Liver (tissue), 9 donors: ENCODE data around the gene GRPEL2. TPM values are rescaled to one million over a fixed set of nuclear protein-coding genes. Genes with fewer than 3 reads are reported as not detected.

ENCODE experiments used
- DNase-seq: peaks from one replicate; pipeline ENCODE4 v3.0.0-alpha.2; 2017; ENCODE audit warnings: low spot score
- H3K27ac ChIP-seq, 2 donors: one replicate each; pipeline ENCODE4 v1.7.0; 2013; ENCODE audit warnings: inconsistent platforms in 2 of 2, low read length in 2 of 2, control low read depth in 1 of 2, low read depth in 1 of 2, mild to moderate bottlenecking in 1 of 2
- H3K27me3 ChIP-seq, 4 donors: one replicate each; pipeline versions ENCODE4 v1.6.1 to v1.7.0; 2013; ENCODE audit warnings: low read length in 3 of 4, inconsistent platforms in 1 of 4, mild to moderate bottlenecking in 1 of 4, moderate library complexity in 1 of 4; ENCODE audit not compliant: control insufficient read depth in 4 of 4, insufficient read depth in 4 of 4
- H3K36me3 ChIP-seq, 4 donors: one replicate each; pipeline versions ENCODE4 v1.6.1 to v1.7.0; 2013; ENCODE audit warnings: low read length in 3 of 4, mild to moderate bottlenecking in 3 of 4, low read depth in 1 of 4, moderate library complexity in 1 of 4; ENCODE audit not compliant: control insufficient read depth in 4 of 4, insufficient read depth in 3 of 4
- H3K4me1 ChIP-seq, 4 donors: one replicate each; pipeline versions ENCODE4 v1.6.1 to v1.7.0; 2013; ENCODE audit warnings: low read length in 3 of 4, mild to moderate bottlenecking in 3 of 4, moderate library complexity in 1 of 4; ENCODE audit not compliant: control insufficient read depth in 4 of 4, insufficient read depth in 4 of 4
- H3K4me3 ChIP-seq, 3 donors: one replicate each; pipeline versions ENCODE4 v1.6.1 to v1.7.0; 2013; ENCODE audit warnings: low read length in 3 of 3, control low read depth in 1 of 3, low read depth in 1 of 3, mild to moderate bottlenecking in 1 of 3
- H3K9ac ChIP-seq, 2 donors: one replicate each; pipeline ENCODE4 v1.7.0; 2013; ENCODE audit warnings: low read length in 2 of 2, mild to moderate bottlenecking in 2 of 2, moderate library complexity in 2 of 2, control low read depth in 1 of 2, low read depth in 1 of 2
- H3K9me3 ChIP-seq, 4 donors: one replicate each; pipeline versions ENCODE4 v1.6.1 to v1.7.0; 2013; ENCODE audit warnings: low read length in 3 of 4; ENCODE audit not compliant: control insufficient read depth in 4 of 4
- EGR1 ChIP-seq, 2 donors: IDR thresholded peaks; 2 replicates each; pipeline ENCODE4 v1.6.1; 2016 to 2018; ENCODE audit warnings: antibody characterized with exemption in 2 of 2, low read depth in 2 of 2
- FOXA1 ChIP-seq: IDR thresholded peaks from 2 replicates; pipeline ENCODE4 v1.6.1; 2016; ENCODE audit warnings: antibody characterized with exemption
- FOXA2 ChIP-seq: IDR thresholded peaks from 2 replicates; pipeline ENCODE4 v1.6.1; 2016; ENCODE audit warnings: antibody characterized with exemption
- GABPA ChIP-seq, 2 donors: IDR thresholded peaks in 1 of 2; conservative IDR thresholded peaks in 1 of 2; 2 replicates each; pipeline ENCODE4 v1.6.1; 2016; ENCODE audit warnings: antibody characterized with exemption in 2 of 2, mild to moderate bottlenecking in 1 of 2, moderate library complexity in 1 of 2
- HNF4A ChIP-seq, 2 donors: conservative IDR thresholded peaks; 2 replicates each; pipeline ENCODE4 v1.6.1; 2016; ENCODE audit warnings: antibody characterized with exemption in 2 of 2, mild to moderate bottlenecking in 2 of 2
- HNF4G ChIP-seq: IDR thresholded peaks from 2 replicates; pipeline ENCODE4 v1.6.1; 2016; ENCODE audit warnings: antibody characterized with exemption
- JUND ChIP-seq, 2 donors: IDR thresholded peaks; 2 replicates each; pipeline ENCODE4 v1.6.1; 2016; ENCODE audit warnings: antibody characterized with exemption in 2 of 2
- NR2F2 ChIP-seq: IDR thresholded peaks from 2 replicates; pipeline ENCODE4 v1.6.1; 2016; ENCODE audit warnings: antibody characterized with exemption
- RAD21 ChIP-seq, 2 donors: IDR thresholded peaks; 2 replicates each; pipeline ENCODE4 v1.6.1; 2016; ENCODE audit warnings: antibody characterized with exemption in 2 of 2, mild to moderate bottlenecking in 2 of 2
- RXRA ChIP-seq, 2 donors: IDR thresholded peaks; 2 replicates each; pipeline ENCODE4 v1.6.1; 2017 to 2018; ENCODE audit warnings: antibody characterized with exemption in 2 of 2, mild to moderate bottlenecking in 1 of 2
- SP1 ChIP-seq: IDR thresholded peaks from 2 replicates; pipeline ENCODE4 v1.6.1; 2018; ENCODE audit warnings: antibody characterized with exemption, mild to moderate bottlenecking
- TAF1 ChIP-seq: conservative IDR thresholded peaks from 2 replicates; pipeline ENCODE4 v1.6.1; 2016; ENCODE audit warnings: antibody characterized with exemption, mild to moderate bottlenecking
- YY1 ChIP-seq: IDR thresholded peaks from 2 replicates; pipeline ENCODE4 v1.6.1; 2016; ENCODE audit warnings: antibody characterized with exemption, mild to moderate bottlenecking
- WGBS: extraction: QIAGEN DNeasy Blood & Tissue Kit; methylation state at CpG from one replicate; pipeline ENCODE4 v1.1.7; 2013; 5-methylcytosine and 5-hydroxymethylcytosine counted together
- polyA plus RNA-seq, 2 donors: library from polyadenylated mRNA; stranded (reverse) in 1 of 2; unstranded in 1 of 2; fragments of 200-250 nt in 1 of 2; fragments of >200 nt in 1 of 2; fragmentation: Nextera tagmentation in 1 of 2; extraction: Ambion mirVana in 1 of 2; gene quantifications; one replicate each; pipeline versions ENCODE4 v1.2.1 to v1.2.3, GENCODE V29; 2013 to 2015
- total RNA-seq, 2 donors: library from RNA; depleted of rRNA; stranded (reverse); fragments of >200 nt; gene quantifications; one replicate each; pipeline ENCODE4 v1.2.3, GENCODE V29; 2014
- TF ChIP-seq, protein P1 (sequence below): IDR thresholded peaks from 2 replicates; pipeline ENCODE4 v1.6.1; 2016; ENCODE audit warnings: antibody characterized with exemption
- TF ChIP-seq, protein P2 (sequence below): IDR thresholded peaks from 2 replicates; pipeline ENCODE4 v1.6.1; 2016; ENCODE audit warnings: antibody characterized with exemption, mild to moderate bottlenecking
- TF ChIP-seq, protein P3 (sequence below): IDR thresholded peaks from 2 replicates; pipeline ENCODE4 v1.6.1; 2016; ENCODE audit warnings: antibody characterized with exemption
- TF ChIP-seq, protein P4 (sequence below): IDR thresholded peaks from 2 replicates; pipeline ENCODE4 v1.6.1; 2016; ENCODE audit warnings: antibody characterized with exemption
- TF ChIP-seq, protein P5 (sequence below): fragments of 150-350 bp; IDR thresholded peaks from 2 replicates; pipeline ENCODE4 v1.5.1; 2017; ENCODE audit warnings: improper control_type of control experiment, low read depth, low read length; ENCODE audit not compliant: missing input control
- donor health status: healthy.
- donor health status: healthy.
- donor health status: healthy.
- donor health status: healthy.
- donor health status: healthy.

The GRPEL2 gene
- total and polyA plus RNA-seq, 4 donors: 2.5 to 9.5 (median 4.8) TPM

DNA sequence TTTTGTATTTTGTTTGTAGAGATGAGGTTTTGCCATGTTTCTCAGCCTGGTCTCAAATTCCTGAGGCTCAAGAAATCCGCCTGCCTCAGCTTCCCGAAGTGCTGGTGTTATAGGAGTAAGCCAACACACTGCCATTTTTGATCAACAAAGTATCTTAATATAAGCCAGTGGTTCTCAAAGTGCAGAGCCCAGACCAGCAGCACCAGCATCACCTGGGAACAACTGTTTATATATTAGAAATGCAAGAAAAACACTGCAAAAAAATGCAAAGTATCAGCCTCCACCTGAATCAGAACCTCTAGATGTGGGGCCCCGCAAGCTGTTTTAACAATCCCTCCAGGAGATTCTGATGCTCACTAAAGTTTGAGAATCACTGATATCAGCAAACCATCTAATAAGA is 27.6 kb downstream of the GRPEL2 start:
- H3K4me3 ChIP-seq: no peak overlapping the region
- no peak for TF ChIP-seq YY1
- TF ChIP-seq JUND (IDR thresholded peaks at IDR 0.05): no peak
- TF ChIP-seq RXRA (IDR thresholded peaks at IDR 0.05): no peak
- TF ChIP-seq GABPA (IDR thresholded peaks at IDR 0.05 in 1 of 2, conservative IDR thresholded peaks at IDR 0.05 in 1 of 2): no peak
- TF ChIP-seq, protein P1, sequence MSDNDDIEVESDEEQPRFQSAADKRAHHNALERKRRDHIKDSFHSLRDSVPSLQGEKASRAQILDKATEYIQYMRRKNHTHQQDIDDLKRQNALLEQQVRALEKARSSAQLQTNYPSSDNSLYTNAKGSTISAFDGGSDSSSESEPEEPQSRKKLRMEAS: no peak
- TF ChIP-seq, protein P2, sequence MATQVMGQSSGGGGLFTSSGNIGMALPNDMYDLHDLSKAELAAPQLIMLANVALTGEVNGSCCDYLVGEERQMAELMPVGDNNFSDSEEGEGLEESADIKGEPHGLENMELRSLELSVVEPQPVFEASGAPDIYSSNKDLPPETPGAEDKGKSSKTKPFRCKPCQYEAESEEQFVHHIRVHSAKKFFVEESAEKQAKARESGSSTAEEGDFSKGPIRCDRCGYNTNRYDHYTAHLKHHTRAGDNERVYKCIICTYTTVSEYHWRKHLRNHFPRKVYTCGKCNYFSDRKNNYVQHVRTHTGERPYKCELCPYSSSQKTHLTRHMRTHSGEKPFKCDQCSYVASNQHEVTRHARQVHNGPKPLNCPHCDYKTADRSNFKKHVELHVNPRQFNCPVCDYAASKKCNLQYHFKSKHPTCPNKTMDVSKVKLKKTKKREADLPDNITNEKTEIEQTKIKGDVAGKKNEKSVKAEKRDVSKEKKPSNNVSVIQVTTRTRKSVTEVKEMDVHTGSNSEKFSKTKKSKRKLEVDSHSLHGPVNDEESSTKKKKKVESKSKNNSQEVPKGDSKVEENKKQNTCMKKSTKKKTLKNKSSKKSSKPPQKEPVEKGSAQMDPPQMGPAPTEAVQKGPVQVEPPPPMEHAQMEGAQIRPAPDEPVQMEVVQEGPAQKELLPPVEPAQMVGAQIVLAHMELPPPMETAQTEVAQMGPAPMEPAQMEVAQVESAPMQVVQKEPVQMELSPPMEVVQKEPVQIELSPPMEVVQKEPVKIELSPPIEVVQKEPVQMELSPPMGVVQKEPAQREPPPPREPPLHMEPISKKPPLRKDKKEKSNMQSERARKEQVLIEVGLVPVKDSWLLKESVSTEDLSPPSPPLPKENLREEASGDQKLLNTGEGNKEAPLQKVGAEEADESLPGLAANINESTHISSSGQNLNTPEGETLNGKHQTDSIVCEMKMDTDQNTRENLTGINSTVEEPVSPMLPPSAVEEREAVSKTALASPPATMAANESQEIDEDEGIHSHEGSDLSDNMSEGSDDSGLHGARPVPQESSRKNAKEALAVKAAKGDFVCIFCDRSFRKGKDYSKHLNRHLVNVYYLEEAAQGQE: no peak
- TF ChIP-seq HNF4A (conservative IDR thresholded peaks at IDR 0.05): no peak
- TF ChIP-seq RAD21 (IDR thresholded peaks at IDR 0.05): no peak
- TF ChIP-seq, protein P3, sequence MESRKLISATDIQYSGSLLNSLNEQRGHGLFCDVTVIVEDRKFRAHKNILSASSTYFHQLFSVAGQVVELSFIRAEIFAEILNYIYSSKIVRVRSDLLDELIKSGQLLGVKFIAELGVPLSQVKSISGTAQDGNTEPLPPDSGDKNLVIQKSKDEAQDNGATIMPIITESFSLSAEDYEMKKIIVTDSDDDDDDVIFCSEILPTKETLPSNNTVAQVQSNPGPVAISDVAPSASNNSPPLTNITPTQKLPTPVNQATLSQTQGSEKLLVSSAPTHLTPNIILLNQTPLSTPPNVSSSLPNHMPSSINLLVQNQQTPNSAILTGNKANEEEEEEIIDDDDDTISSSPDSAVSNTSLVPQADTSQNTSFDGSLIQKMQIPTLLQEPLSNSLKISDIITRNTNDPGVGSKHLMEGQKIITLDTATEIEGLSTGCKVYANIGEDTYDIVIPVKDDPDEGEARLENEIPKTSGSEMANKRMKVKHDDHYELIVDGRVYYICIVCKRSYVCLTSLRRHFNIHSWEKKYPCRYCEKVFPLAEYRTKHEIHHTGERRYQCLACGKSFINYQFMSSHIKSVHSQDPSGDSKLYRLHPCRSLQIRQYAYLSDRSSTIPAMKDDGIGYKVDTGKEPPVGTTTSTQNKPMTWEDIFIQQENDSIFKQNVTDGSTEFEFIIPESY: no peak
- no peak for TF ChIP-seq EGR1 (IDR thresholded peaks at IDR 0.05; ENCODE audit: low read depth in 2 of 2)
- no peaks in the 10 kb centered on the region for H3K9me3 ChIP-seq
- no peak overlapping the region for H3K9ac ChIP-seq
- 96% methylated on average over 3 of the region's 3 CpGs for WGBS
- no peaks in the 10 kb centered on the region for H3K4me1 ChIP-seq
- no peak for DNase-seq
- H3K27ac ChIP-seq: no peak overlapping the region
- no peaks in the 10 kb centered on the region for H3K36me3 ChIP-seq
- H3K27me3 ChIP-seq: no peaks in the 10 kb centered on the region

DNA sequence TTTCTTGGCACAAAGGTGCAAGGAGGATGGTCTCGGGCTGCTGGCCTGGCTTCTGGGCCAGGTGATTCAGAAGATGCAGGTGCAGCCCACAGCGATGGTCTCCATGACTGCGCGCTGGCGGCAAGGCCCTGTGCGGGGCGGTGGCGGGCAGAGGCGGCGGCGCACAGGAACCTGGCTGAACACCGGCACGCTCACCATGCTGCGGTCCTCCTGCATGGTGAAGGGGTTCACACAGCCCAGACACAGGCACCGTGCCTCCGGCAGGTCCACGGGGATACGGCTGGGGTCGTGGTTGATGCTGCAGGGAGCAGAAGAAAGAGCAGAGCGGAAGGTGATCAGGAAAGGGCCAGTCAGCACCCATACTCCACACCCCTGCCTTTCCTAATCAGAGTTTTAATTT is 29.0 kb downstream of the GRPEL2 start:
- H3K27ac ChIP-seq: no peak overlapping the region
- whole genome bisulfite sequencing: 96% methylated on average over 20 of the region's 20 CpGs

More for the DNA sequence above, 29.0 kb downstream of the GRPEL2 start:
- Histone ChIP-seq H3K27me3 (no peaks in the 10 kb centered on the region), H3K9ac (no peak overlapping the region), H3K9me3 (no peaks in the 10 kb centered on the region), H3K4me3 (no peak overlapping the region), H3K4me1 (no peaks in the 10 kb centered on the region), H3K36me3 (no peaks in the 10 kb centered on the region)
- no peak for DNase-seq
- TF ChIP-seq NR2F2 (no peak), RXRA (IDR thresholded peaks at IDR 0.05) (no peak), FOXA2 (no peak), TAF1 (no peak), HNF4G (no peak), SP1 (no peak), RAD21 (IDR thresholded peaks at IDR 0.05) (no peak), HNF4A (conservative IDR thresholded peaks at IDR 0.05) (no peak), FOXA1 (no peak), YY1 (no peak), EGR1 (IDR thresholded peaks at IDR 0.05; ENCODE audit: low read depth in 2 of 2) (no peak), GABPA (IDR thresholded peaks at IDR 0.05 in 1 of 2, conservative IDR thresholded peaks at IDR 0.05 in 1 of 2) (no peak)
- TF ChIP-seq, protein P4, sequence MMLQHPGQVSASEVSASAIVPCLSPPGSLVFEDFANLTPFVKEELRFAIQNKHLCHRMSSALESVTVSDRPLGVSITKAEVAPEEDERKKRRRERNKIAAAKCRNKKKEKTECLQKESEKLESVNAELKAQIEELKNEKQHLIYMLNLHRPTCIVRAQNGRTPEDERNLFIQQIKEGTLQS: no peak
- TF ChIP-seq, protein P2: no peak
- TF ChIP-seq, protein P5, sequence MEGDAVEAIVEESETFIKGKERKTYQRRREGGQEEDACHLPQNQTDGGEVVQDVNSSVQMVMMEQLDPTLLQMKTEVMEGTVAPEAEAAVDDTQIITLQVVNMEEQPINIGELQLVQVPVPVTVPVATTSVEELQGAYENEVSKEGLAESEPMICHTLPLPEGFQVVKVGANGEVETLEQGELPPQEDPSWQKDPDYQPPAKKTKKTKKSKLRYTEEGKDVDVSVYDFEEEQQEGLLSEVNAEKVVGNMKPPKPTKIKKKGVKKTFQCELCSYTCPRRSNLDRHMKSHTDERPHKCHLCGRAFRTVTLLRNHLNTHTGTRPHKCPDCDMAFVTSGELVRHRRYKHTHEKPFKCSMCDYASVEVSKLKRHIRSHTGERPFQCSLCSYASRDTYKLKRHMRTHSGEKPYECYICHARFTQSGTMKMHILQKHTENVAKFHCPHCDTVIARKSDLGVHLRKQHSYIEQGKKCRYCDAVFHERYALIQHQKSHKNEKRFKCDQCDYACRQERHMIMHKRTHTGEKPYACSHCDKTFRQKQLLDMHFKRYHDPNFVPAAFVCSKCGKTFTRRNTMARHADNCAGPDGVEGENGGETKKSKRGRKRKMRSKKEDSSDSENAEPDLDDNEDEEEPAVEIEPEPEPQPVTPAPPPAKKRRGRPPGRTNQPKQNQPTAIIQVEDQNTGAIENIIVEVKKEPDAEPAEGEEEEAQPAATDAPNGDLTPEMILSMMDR: no peak
- TF ChIP-seq, protein P3: no peak
